ENCODE measurements around the gene GPR137.

DNA sequence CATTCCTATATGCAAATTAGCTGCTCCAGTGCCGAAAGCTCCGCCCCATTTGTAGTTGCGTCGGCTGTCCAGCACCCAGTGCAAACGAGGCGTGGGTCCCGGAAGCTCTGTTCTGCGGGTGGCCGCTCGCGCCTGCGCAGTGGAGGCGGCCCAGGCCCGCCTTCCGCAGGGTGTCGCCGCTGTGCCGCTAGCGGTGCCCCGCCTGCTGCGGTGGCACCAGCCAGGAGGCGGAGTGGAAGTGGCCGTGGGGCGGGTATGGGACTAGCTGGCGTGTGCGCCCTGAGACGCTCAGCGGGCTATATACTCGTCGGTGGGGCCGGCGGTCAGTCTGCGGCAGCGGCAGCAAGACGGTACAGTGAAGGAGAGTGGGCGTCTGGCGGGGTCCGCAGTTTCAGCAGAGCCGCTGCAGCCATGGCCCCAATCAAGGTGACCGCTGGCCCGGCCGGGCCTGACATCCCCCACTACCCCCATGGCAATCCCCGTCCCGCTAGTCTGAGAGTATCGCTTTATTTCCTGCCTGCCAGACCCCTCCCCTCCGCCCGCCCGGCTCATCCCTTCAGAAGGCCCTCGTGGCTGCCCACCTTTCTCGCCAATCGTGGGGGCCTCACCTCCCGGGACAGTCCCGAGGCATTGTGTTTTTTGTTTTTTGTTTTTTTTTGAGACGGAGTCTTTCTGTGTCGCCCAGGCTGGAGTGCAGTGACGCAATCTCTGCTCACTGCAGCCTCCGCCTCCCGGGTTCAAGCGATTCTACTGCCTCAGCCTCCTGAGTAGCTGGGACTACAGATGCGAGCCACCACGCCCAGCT lies 32.5 kb downstream of the GPR137 start, which contains the start of gene PRDX5:
- TF ChIP-seq, protein P1, sequence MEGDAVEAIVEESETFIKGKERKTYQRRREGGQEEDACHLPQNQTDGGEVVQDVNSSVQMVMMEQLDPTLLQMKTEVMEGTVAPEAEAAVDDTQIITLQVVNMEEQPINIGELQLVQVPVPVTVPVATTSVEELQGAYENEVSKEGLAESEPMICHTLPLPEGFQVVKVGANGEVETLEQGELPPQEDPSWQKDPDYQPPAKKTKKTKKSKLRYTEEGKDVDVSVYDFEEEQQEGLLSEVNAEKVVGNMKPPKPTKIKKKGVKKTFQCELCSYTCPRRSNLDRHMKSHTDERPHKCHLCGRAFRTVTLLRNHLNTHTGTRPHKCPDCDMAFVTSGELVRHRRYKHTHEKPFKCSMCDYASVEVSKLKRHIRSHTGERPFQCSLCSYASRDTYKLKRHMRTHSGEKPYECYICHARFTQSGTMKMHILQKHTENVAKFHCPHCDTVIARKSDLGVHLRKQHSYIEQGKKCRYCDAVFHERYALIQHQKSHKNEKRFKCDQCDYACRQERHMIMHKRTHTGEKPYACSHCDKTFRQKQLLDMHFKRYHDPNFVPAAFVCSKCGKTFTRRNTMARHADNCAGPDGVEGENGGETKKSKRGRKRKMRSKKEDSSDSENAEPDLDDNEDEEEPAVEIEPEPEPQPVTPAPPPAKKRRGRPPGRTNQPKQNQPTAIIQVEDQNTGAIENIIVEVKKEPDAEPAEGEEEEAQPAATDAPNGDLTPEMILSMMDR (IDR thresholded peaks at IDR 0.05): peak in 4 of 5 experiments; percentile 19 to 73 (median 34)
- TF ChIP-seq EP300 (IDR thresholded peaks at IDR 0.05; ENCODE audit: low read depth): no peak

Measured in transverse colon (tissue), 3 donors.